ENCODE measurements around the gene DDX28. TPM values are rescaled to one million over a fixed set of nuclear protein-coding genes. Genes with fewer than 3 reads are reported as not detected.

DDX28 gene, protein sequence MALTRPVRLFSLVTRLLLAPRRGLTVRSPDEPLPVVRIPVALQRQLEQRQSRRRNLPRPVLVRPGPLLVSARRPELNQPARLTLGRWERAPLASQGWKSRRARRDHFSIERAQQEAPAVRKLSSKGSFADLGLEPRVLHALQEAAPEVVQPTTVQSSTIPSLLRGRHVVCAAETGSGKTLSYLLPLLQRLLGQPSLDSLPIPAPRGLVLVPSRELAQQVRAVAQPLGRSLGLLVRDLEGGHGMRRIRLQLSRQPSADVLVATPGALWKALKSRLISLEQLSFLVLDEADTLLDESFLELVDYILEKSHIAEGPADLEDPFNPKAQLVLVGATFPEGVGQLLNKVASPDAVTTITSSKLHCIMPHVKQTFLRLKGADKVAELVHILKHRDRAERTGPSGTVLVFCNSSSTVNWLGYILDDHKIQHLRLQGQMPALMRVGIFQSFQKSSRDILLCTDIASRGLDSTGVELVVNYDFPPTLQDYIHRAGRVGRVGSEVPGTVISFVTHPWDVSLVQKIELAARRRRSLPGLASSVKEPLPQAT
- 10 to 100 TPM; 12.9 to 14.4 TPM for total RNA-seq

- H3K9me3 Mint-ChIP-seq: no peaks in the 10 kb centered on the region
- POLR2A ChIA-PET: no interaction called here
- DNase-seq: peak; percentile 92
- H3K27me3 Mint-ChIP-seq: no peaks in the 10 kb centered on the region
- H3K27ac Mint-ChIP-seq: peak within 1 kb of the TSS; percentile 95
- H3K4me3 Mint-ChIP-seq: peak within 1 kb of the TSS; percentile 96
- peaks cover 34% of the 10 kb centered on the region for H3K4me1 Mint-ChIP-seq
- CTCF ChIA-PET: interaction anchor here (0.6 to 1.9 kb wide), 12 partner anchors 9 to 250 kb away, joined by 3 to 10 read pairs (median 3); partner anchors contain the start of gene DPEP2
- peaks cover 28% of the 10 kb centered on the region for H3K36me3 Mint-ChIP-seq (ENCODE audit: low read depth)
Observed at GRCh38 chr16:68022728-68023537, at the start of gene DDX28, which contains the start of gene DUS2. Gene DDX28 (minus strand): TSS chr16:68023232. CDS start chr16:68023202, 30 bp downstream. Gene DUS2 (plus strand): TSS chr16:68023284. CDS start chr16:68038024, 14,740 bp downstream.

DNA sequence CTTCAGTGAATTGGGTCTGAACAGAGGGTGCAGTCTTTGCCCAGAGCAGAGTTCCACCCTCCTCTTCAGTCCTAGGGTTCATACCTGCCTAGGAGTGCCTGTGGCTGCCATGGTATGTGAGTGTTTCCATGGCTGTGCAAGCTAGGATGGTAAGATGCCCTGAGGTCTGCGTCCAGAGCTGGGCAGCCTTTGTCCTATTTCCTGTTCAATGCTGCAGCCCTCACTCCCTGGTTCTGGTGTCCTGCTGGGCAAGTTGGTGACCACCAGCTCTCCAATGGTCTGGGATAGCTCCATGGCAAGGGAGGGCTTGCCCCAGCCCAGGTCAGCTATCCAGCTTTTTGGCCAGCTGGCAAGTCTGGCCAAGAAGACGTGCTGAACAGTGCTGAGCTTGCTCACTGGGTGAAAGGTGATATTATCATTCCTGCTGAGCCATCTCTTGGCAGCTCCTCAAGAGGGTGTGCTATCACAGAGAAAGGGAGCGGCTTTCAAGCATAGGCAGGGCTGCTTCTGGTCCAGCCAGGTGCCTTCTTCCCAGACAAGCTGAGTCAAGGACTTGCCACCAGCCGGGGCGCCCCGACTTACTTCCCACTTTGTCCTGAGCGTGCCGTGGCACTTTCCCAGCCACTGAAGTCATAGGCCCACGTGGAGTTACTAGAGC, 49.1 kb upstream of the DDX28 start:
- H3K4me3 Mint-ChIP-seq: no peak overlapping the region
- H3K9me3 Mint-ChIP-seq: no peaks in the 10 kb centered on the region
- ChIA-PET CTCF (interaction anchor here (0.8 to 2.0 kb wide), 4 partner anchors 9 to 30 kb away, joined by 3 to 6 read pairs (median 4); partner anchors contain the start of gene NFATC3), POLR2A (interaction anchor here (1.7 kb wide), 1 partner anchor 12 kb away, joined by 4 read pairs; no protein-coding TSS in a partner anchor)
- H3K4me1 Mint-ChIP-seq: peaks cover 85% of the 10 kb centered on the region
- peak overlapping the region; percentile 72 for H3K27ac Mint-ChIP-seq
- peaks cover 67% of the 10 kb centered on the region for H3K36me3 Mint-ChIP-seq (ENCODE audit: low read depth)
- no peak for DNase-seq
- no peaks in the 10 kb centered on the region for H3K27me3 Mint-ChIP-seq

DNA sequence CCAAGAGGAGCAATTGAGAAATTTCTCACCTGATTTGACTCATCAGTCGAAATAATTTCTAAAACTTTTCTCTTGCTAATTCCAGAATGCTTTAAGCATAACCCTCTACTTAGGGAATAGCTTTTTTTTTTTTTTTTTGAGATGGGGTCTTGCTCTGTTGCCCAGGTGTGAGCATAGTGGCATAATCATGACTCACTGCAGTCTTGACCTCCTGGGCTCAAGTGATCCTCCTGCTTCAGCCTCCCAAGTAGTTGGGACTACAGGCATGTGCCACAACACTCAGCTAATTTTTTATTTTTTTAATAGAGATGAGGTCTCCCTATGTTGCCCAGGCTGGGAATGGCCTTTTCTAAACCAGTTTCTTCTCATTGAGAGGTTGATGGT, 48.5 kb upstream of the DDX28 start:
- H3K36me3 Mint-ChIP-seq (ENCODE audit: low read depth): peaks cover 68% of the 10 kb centered on the region
- no peak overlapping the region for H3K4me3 Mint-ChIP-seq
- peaks cover 86% of the 10 kb centered on the region for H3K4me1 Mint-ChIP-seq
- DNase-seq: no peak
- no peaks in the 10 kb centered on the region for H3K9me3 Mint-ChIP-seq
- POLR2A ChIA-PET: interaction anchor here (0.5 to 1.7 kb wide), 2 partner anchors 13 to 173 kb away, joined by 3 to 4 read pairs; no protein-coding TSS in a partner anchor
- peak overlapping the region; percentile 90 for H3K27ac Mint-ChIP-seq
- no peaks in the 10 kb centered on the region for H3K27me3 Mint-ChIP-seq
- CTCF ChIA-PET: interaction anchor here (0.8 to 3.2 kb wide), 5 partner anchors 9 to 31 kb away, joined by 3 to 19 read pairs (median 5); partner anchors contain the start of gene NFATC3

DNA sequence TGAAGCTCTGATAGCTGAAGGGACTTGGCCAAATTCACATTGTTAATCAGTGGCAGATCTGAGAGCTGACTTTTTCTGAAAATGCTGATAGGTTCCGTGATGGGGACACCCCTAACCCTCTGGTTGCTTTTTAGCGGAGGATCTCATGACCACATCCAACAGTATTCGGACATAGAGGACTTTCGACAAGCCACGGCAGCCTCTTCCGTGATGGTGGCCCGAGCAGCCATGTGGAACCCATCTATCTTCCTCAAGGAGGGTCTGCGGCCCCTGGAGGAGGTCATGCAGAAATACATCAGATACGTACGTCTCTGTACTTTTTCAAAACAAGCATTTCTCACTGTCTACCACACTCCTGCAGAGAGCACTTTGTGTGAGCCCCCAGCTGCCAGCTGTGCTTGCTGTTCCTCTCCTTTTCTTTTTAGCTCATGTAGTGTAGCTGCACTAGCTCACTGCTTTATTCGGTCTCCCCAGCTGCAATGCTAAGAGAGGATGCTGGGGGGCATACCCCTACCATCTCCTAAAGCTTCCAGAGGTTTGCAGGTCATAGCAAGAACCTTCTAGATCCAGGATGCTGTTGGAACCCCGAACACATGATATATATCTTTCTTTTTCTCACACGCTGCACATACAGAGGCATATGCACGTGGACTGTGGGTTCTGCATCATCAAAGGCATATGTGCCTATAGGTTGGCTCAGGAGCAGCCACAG, 47.9 kb upstream of the DDX28 start:
- Mint-ChIP-seq H3K4me1 (peaks cover 86% of the 10 kb centered on the region), H3K9me3 (no peaks in the 10 kb centered on the region), H3K4me3 (no peak overlapping the region), H3K27ac (peak overlapping the region; percentile 90), H3K27me3 (no peaks in the 10 kb centered on the region), H3K36me3 (ENCODE audit: low read depth) (peaks cover 68% of the 10 kb centered on the region)
- DNase-seq: peak; percentile 33
- ChIA-PET POLR2A (interaction anchor here (0.5 to 1.7 kb wide), 2 partner anchors 14 to 172 kb away, joined by 3 to 4 read pairs; no protein-coding TSS in a partner anchor), CTCF (interaction anchor here (0.7 to 3.2 kb wide), 8 partner anchors 9 to 254 kb away, joined by 3 to 19 read pairs (median 4); partner anchors contain the start of gene NFATC3)

DNA sequence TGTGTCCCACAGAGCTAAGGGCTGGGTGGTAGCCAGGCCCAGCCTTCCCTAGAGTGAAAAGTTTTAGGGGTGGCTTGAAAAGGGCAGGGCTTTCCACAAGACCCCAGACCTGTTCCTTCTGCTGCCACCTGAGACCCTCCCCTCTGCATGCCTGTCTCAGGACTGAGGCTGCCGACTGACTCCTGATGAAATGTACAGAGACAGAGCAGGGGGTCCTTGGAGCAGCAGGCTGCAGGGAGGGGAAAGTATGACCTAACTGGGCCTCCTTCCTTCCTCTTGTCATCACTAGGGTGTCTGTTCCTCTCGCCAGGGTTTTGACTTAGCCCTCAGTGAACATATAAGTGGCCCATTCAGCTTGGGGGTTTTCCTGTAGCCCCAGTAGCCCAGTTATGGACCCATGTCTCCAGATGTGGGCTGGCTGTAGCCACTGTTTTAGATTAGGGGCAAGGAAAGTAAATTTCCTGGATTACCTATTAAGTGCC, 47.3 kb upstream of the DDX28 start:
- ChIA-PET POLR2A (interaction anchor here (0.6 kb wide), 1 partner anchor 22 kb away, joined by 3 read pairs; no protein-coding TSS in a partner anchor), CTCF (interaction anchor here (0.6 to 3.2 kb wide), 10 partner anchors 8 to 693 kb away, joined by 3 to 19 read pairs (median 4); partner anchors contain the start of gene NFATC3)
- Mint-ChIP-seq H3K36me3 (ENCODE audit: low read depth) (peaks cover 61% of the 10 kb centered on the region), H3K4me3 (peak overlapping the region; percentile 44), H3K27me3 (no peaks in the 10 kb centered on the region), H3K4me1 (peaks cover 86% of the 10 kb centered on the region), H3K9me3 (no peaks in the 10 kb centered on the region), H3K27ac (peak overlapping the region; percentile 90)
- DNase-seq: no peak

- CTCF ChIA-PET: interaction anchor here (0.6 to 3.2 kb wide), 12 partner anchors 8 to 692 kb away, joined by 3 to 19 read pairs (median 3); partner anchors contain the start of gene NFATC3
- Mint-ChIP-seq H3K27ac (peak overlapping the region; percentile 90), H3K4me3 (peak overlapping the region; percentile 44), H3K9me3 (no peaks in the 10 kb centered on the region), H3K4me1 (peaks cover 86% of the 10 kb centered on the region), H3K27me3 (no peaks in the 10 kb centered on the region), H3K36me3 (ENCODE audit: low read depth) (peaks cover 58% of the 10 kb centered on the region)
- peak; percentile 74 for DNase-seq
- POLR2A ChIA-PET: interaction anchor here (0.6 kb wide), 1 partner anchor 22 kb away, joined by 3 read pairs; no protein-coding TSS in a partner anchor
Observed at GRCh38 chr16:68069511-68070248, 46.6 kb upstream of the DDX28 start.

- Mint-ChIP-seq H3K4me3 (no peak overlapping the region), H3K9me3 (no peaks in the 10 kb centered on the region), H3K4me1 (peaks cover 86% of the 10 kb centered on the region), H3K27ac (peak overlapping the region; percentile 90), H3K27me3 (no peaks in the 10 kb centered on the region), H3K36me3 (ENCODE audit: low read depth) (peaks cover 59% of the 10 kb centered on the region)
- no peak for DNase-seq
- CTCF ChIA-PET: interaction anchor here (0.7 to 3.2 kb wide), 5 partner anchors 9 to 252 kb away, joined by 3 to 19 read pairs (median 6); partner anchors contain the start of gene NFATC3
- POLR2A ChIA-PET: interaction anchor here (0.5 kb wide), 1 partner anchor 272 kb away, joined by 3 read pairs; no protein-coding TSS in a partner anchor
Observed at GRCh38 chr16:68068926-68069325, 45.9 kb upstream of the DDX28 start.

DNA sequence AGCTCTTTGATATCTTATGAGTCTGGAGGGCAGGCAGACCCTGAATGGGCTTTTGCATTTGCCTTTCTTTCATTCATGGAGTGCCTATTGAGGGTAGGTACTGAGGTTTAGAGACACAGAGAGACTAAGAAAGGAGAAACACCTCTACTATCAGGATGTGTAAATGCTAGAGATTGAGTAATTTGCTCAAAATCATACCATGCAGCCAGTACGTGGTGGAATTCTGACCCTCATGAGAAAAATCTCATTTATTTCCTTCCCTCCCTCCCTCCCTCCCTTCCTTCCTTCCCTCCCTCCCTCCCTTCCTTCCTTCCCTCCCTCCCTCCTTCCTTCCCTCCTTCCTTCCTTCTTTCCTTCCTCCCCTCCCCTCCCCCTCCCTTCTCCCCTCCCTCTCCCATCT, 43.7 kb upstream of the DDX28 start:
- Mint-ChIP-seq H3K27ac (no peak overlapping the region), H3K9me3 (no peaks in the 10 kb centered on the region), H3K36me3 (ENCODE audit: low read depth) (peaks cover 54% of the 10 kb centered on the region), H3K4me3 (no peak overlapping the region), H3K4me1 (peaks cover 89% of the 10 kb centered on the region), H3K27me3 (no peaks in the 10 kb centered on the region)
- ChIA-PET CTCF (interaction anchor here (1.2 to 4.7 kb wide), 4 partner anchors 9 to 250 kb away, joined by 3 to 45 read pairs (median 8); partner anchors contain the start of gene NFATC3), POLR2A (no interaction called here)
- no peak for DNase-seq

DNA sequence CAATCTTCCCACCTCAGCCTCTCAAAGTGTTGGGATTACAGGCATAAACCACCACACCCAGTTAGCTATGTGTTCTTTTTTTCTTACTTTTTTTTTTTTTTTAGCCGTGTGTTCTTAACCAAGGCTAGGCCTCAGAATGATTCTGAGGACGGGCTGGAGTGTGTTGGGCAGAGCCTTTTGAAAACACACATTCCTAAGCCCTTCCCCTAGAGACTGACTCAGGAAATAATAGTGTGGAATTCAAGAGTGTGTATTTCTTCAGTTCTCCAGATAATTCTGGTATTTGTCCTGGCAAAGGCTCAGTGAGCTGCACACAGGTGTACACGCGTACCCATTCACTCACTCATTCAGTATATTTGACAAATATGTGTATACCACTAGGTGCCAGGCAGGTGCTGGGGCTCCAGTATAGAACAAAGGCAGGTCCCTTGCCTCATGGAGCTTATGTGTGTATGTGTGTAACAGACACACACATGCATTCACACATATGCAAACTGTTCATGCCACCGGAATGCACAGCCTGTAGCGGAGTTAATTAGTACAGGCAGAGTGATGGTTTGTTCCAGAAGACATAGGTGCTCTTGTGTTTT, 42.8 kb upstream of the DDX28 start:
- peaks cover 55% of the 10 kb centered on the region for H3K36me3 Mint-ChIP-seq (ENCODE audit: low read depth)
- CTCF ChIA-PET: interaction anchor here (0.5 to 4.7 kb wide), 11 partner anchors 10 to 249 kb away, joined by 3 to 45 read pairs (median 7); partner anchors contain the start of gene NFATC3

DNA sequence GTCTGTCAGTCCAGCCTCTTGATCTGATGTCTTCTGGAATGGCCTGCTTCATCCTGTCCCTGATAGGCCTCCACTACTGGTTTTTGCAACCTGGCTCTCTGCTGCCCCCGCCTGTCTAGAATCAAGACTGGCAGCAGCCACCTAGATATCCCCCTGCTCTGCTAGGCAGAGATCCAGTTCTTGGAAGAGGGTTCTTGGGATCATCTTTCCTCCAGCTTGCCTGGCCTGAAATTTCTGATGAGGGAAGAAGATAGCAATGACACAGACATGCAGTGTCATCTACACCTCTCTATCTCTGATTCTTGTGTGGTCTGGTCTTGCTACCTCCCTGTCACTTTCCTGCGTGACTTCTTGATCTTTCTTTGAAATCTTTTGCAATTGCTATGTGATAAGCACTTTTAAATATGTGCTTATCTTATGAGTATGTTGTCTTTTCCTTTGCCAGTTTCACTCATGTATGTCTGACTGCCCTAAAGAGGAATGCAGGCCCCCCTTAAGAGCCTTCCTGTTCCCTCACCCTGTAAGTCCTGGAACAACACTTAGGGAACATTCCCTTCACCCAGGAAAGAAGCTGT, 41.8 kb upstream of the DDX28 start:
- H3K27ac Mint-ChIP-seq: peak overlapping the region; percentile 89
- no peak overlapping the region for H3K4me3 Mint-ChIP-seq
- H3K36me3 Mint-ChIP-seq (ENCODE audit: low read depth): peaks cover 52% of the 10 kb centered on the region
- H3K9me3 Mint-ChIP-seq: no peaks in the 10 kb centered on the region
- peaks cover 84% of the 10 kb centered on the region for H3K4me1 Mint-ChIP-seq
- H3K27me3 Mint-ChIP-seq: no peaks in the 10 kb centered on the region
- ChIA-PET CTCF (interaction anchor here (0.6 to 4.7 kb wide), 9 partner anchors 10 to 248 kb away, joined by 3 to 45 read pairs (median 8); partner anchors contain the start of gene NFATC3), POLR2A (interaction anchor here (0.6 kb wide), 1 partner anchor 10 kb away, joined by 4 read pairs; no protein-coding TSS in a partner anchor)
- DNase-seq: peak; percentile 81

More for the DNA sequence above, 42.8 kb upstream of the DDX28 start:
- Mint-ChIP-seq H3K4me1 (peaks cover 88% of the 10 kb centered on the region), H3K27me3 (no peaks in the 10 kb centered on the region), H3K9me3 (no peaks in the 10 kb centered on the region), H3K27ac (peak overlapping the region; percentile 74), H3K4me3 (no peak overlapping the region)
- no peak for DNase-seq
- POLR2A ChIA-PET: interaction anchor here (0.5 to 0.6 kb wide), 2 partner anchors 11 to 18 kb away, joined by 4 to 6 read pairs; no protein-coding TSS in a partner anchor

Measured in activated CD4-positive, alpha-beta T cell treated with anti-CD3 and anti-CD28 coated beads, Interleukin-2, amount 10 ng/mL, durations not matched to agents 7 days and 5 days (primary cell).